ENCODE data around the gene CPSF3. TPM values are rescaled to one million over a fixed set of nuclear protein-coding genes. Genes with fewer than 3 reads are reported as not detected.

Gene CPSF3
- total and polyA plus RNA-seq, 2 of the 13 experiments (the other 11 are each of a cell fraction or from before 2014, with no cell fraction given): 19.8 to 93.0 TPM

DNA sequence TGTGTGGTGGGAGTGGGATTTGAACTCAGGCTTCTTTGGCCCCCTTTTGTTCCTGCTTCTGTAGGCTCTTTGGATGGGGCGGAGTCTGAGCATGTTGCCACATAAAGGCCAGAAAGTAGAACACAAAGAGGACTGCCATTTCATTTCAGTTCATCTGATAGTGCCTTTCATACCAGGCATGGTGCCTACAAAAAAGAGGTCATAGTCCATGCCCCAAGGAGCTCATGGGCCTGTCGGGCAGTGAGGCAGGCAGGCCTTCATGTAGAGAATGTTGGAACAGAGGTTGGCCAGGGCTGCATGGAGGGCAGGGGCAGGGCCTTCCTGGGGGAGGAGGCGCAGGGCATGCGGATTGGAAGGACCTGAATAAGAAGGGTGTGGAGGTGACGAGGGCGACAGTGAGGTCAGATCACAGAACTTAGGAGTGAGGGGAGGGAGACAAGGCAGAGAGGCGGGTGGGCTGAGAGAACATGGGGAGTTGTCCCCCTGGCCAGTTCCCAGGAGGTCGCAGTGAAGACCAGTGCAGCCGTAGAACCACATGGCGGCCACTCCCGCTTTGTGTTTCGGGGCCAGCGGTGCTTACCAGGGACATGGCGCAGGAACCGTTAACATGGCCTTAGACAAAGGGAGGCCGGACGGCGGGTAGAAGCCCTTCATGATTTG is 49.3 kb upstream of the CPSF3 start:
- no peak overlapping the region for H3K4me3 ChIP-seq (replicated peaks in 1 of 3; ENCODE audit: insufficient read depth in 1 of 3, low read depth in 2 of 3, low read length in 3 of 3)
- no peak overlapping the region for H3K9ac ChIP-seq (ENCODE audit: insufficient read depth, low read depth, low read length)
- ChIA-PET POLR2A (no interaction called here), CTCF (ENCODE audit: low intra/inter-chr PET ratio, low total read pairs) (no interaction called here)
- BruUV-seq (replicated peaks): no TSS peak
- no peaks in the 10 kb centered on the region for H3K27me3 ChIP-seq (ENCODE audit: control insufficient read depth in 1 of 2, insufficient read depth in 2 of 2, low read length in 2 of 2)
- in situ Hi-C loops (cut with HindIII; ENCODE audit: extremely low pct_ligation_motif_present, low pct_unique_long_range_greater_than_20kb): loop anchor here (10.0 kb wide), 1 partner anchor 229 kb away; no protein-coding TSS in a partner anchor
- H3K4me1 ChIP-seq (ENCODE audit: insufficient read depth, low read length): peaks cover 35% of the 10 kb centered on the region
- H2AFZ ChIP-seq (ENCODE audit: low read length): no peak overlapping the region
- H3K36me3 ChIP-seq (replicated peaks in 1 of 2; ENCODE audit: control insufficient read depth in 1 of 2, insufficient read depth in 2 of 2, low read length in 2 of 2): peaks cover 8 to 17% of the 10 kb centered on the region in 2 experiments; a peak in 4 of 5 replicates
- no peak overlapping the region for H3K4me2 ChIP-seq (ENCODE audit: low read depth, low read length)
- no peak overlapping the region for H3K27ac ChIP-seq (ENCODE audit: extremely low read length, insufficient read depth, low read length)
- H4K20me1 ChIP-seq (ENCODE audit: insufficient read depth, low read length): no peaks in the 10 kb centered on the region
- ATAC-seq (no peak), DNase-seq (ENCODE audit: low spot score) (peak; percentile 58), FAIRE-seq (no peak)
- no peaks in the 10 kb centered on the region for H3K79me2 ChIP-seq (ENCODE audit: insufficient read depth, low read length)
- no peaks in the 10 kb centered on the region for H3K9me3 ChIP-seq (ENCODE audit: low read length)
- intact Hi-C loops (cut with micrococcal nuclease; ENCODE audit: unreplicated experiment): no loop called here
- WGBS (ENCODE audit: low lambda C conversion rate): 96% methylated on average over 18 of the region's 18 CpGs
- no peak for TF ChIP-seq MEIS1 (CRISPR knock-in tag; IDR thresholded peaks at IDR 0.05; ENCODE audit: borderline replicate concordance)
- TF ChIP-seq ZBTB38 (CRISPR knock-in tag; IDR thresholded peaks at IDR 0.05): 0 out of 2 replicates have a peak, but pooled peaks have one; percentile 26
- TF ChIP-seq ZFX (CRISPR knock-in tag; IDR thresholded peaks at IDR 0.05; ENCODE audit: low read depth): 0 out of 2 replicates have a peak, but pooled peaks have one; percentile 19
- TF ChIP-seq TRIM24 (CRISPR knock-in tag; IDR thresholded peaks at IDR 0.05): peak; percentile 13; the same call in 1 of the 2 replicates
- TF ChIP-seq ZXDC (CRISPR knock-in tag; IDR thresholded peaks at IDR 0.05): 0 out of 2 replicates have a peak, but pooled peaks have one; percentile 43
- TF ChIP-seq HNF4A (CRISPR knock-in tag; IDR thresholded peaks at IDR 0.05): peak; percentile 6; the same call in 1 of the 2 replicates
- TF ChIP-seq KIAA2018 (CRISPR knock-in tag; IDR thresholded peaks at IDR 0.05; ENCODE audit: borderline replicate concordance): no peak
- no peak for TF ChIP-seq ZNF672 (CRISPR knock-in tag; IDR thresholded peaks at IDR 0.05)
- TF ChIP-seq ZBTB39 (CRISPR knock-in tag; IDR thresholded peaks at IDR 0.05): no peak
- TF ChIP-seq ZFP36L2 (CRISPR knock-in tag; IDR thresholded peaks at IDR 0.05): no peak
